Smooth muscle cell (in vitro differentiated cells): ENCODE results near the gene FOSL2. TPM values are rescaled to one million over a fixed set of nuclear protein-coding genes. Genes with fewer than 3 reads are reported as not detected.
A peak's percentile ranks its signal among the peaks of the same experiment; 100 is the strongest.

Source experiments
- DNase-seq: peaks from one replicate; lab custom pipeline; 2025; ENCODE audit not compliant: unreplicated experiment; lab: John Stamatoyannopoulos, UW
- H2AFZ ChIP-seq: fragments of 200-600 bp; sonication (generic); 2 replicates; pipeline ENCODE4 v1.6.0; 2016; ENCODE audit warnings: antibody characterized with exemption, low read depth, mild to moderate bottlenecking
- H3F3A ChIP-seq: fragments of 200-600 bp; sonication (generic); 2 replicates; pipeline ENCODE4 v1.6.0; 2017; ENCODE audit warnings: antibody characterized with exemption, low read depth
- H3K27ac ChIP-seq: fragments of 200-600 bp; sonication (generic); 2 replicates; pipeline ENCODE4 v1.5.1; 2016; ENCODE audit warnings: low read depth, mild to moderate bottlenecking
- H3K27me3 ChIP-seq: fragments of 200-600 bp; sonication (generic); 2 replicates; pipeline ENCODE4 v1.6.1; 2016; ENCODE audit warnings: low read depth, mild to moderate bottlenecking
- H3K36me3 ChIP-seq: fragments of 200-600 bp; sonication (generic); 2 replicates; pipeline ENCODE4 v1.5.1; 2016; ENCODE audit warnings: low read depth
- H3K4me1 ChIP-seq: fragments of 200-600 bp; sonication (generic); 2 replicates; pipeline ENCODE4 v1.5.1; 2016; ENCODE audit warnings: low read depth
- H3K4me2 ChIP-seq: fragments of 200-600 bp; sonication (generic); 2 replicates; pipeline ENCODE4 v1.6.0; 2016; ENCODE audit warnings: mild to moderate bottlenecking
- H3K4me3 ChIP-seq: fragments of 200-600 bp; sonication (generic); 2 replicates; pipeline ENCODE4 v1.5.1; 2016; ENCODE audit warnings: mild to moderate bottlenecking
- H3K79me2 ChIP-seq: fragments of 200-600 bp; sonication (generic); 2 replicates; pipeline ENCODE4 v1.6.0; 2016; ENCODE audit warnings: low read depth, mild to moderate bottlenecking
- H3K9ac ChIP-seq: fragments of 200-600 bp; sonication (generic); 2 replicates; pipeline ENCODE4 v1.6.0; 2016; ENCODE audit warnings: low read depth
- H3K9me3 ChIP-seq: fragments of 200-600 bp; sonication (generic); replicated peaks from 2 replicates; pipeline ENCODE4 v1.5.1; 2016; ENCODE audit warnings: low read depth
- H4K20me1 ChIP-seq: fragments of 200-600 bp; sonication (generic); 2 replicates; pipeline ENCODE4 v1.6.0; 2016; ENCODE audit warnings: low read depth
- CTCF ChIP-seq: fragments of 200-600 bp; sonication (generic); IDR thresholded peaks from 2 replicates; pipeline ENCODE4 v1.5.1; 2017; ENCODE audit warnings: borderline replicate concordance, mild to moderate bottlenecking, antibody characterized with exemption; ENCODE audit not compliant: insufficient read depth, poor library complexity, severe bottlenecking
- WGBS: methylation state at CpG from one replicate; pipeline ENCODE4 v1.1.7; 2016; ENCODE audit warnings: low lambda C conversion rate; 5-methylcytosine and 5-hydroxymethylcytosine counted together
- polyA plus RNA-seq: library from polyadenylated mRNA; unstranded; fragments of >200 nt; fragmentation: Nextera tagmentation; extraction: Ambion mirVana; gene quantifications from 2 replicates; pipeline ENCODE4 v1.2.1, GENCODE V29; 2016
- total RNA-seq: library from RNA; depleted of rRNA; stranded (reverse); fragments of >200 nt; gene quantifications from 2 replicates; pipeline ENCODE4 v1.2.3, GENCODE V29; 2014

The FOSL2 gene
- total and polyA plus RNA-seq, 2 experiments from 2014 or later = 70.8 to 106 TPM

- no peaks in the 10 kb centered on the region for H3K9me3 ChIP-seq
- no peak overlapping the region for H3K4me3 ChIP-seq
- H3K79me2 ChIP-seq = no peaks in the 10 kb centered on the region
- H3K27ac ChIP-seq = no peak overlapping the region
- TF ChIP-seq CTCF = no peak
- no peak for DNase-seq
- H3K27me3 ChIP-seq = no peaks in the 10 kb centered on the region
- H3K4me1 ChIP-seq = peaks cover 21% of the 10 kb centered on the region
- H3F3A ChIP-seq = peaks cover 8% of the 10 kb centered on the region
- no peak overlapping the region for H3K9ac ChIP-seq
- no peaks in the 10 kb centered on the region for H4K20me1 ChIP-seq
- H3K36me3 ChIP-seq = no peaks in the 10 kb centered on the region
- H2AFZ ChIP-seq = no peak overlapping the region
- 90% methylated on average over 30 of the region's 30 CpGs for WGBS
- no peak overlapping the region for H3K4me2 ChIP-seq
Observed at GRCh38 chr2:28344756-28345373, 47.8 kb upstream of the FOSL2 start.

- no peaks in the 10 kb centered on the region for H3K79me2 ChIP-seq
- H3K27ac ChIP-seq = no peak overlapping the region
- H3K9me3 ChIP-seq = no peaks in the 10 kb centered on the region
- peaks cover 8% of the 10 kb centered on the region for H3F3A ChIP-seq
- DNase-seq = no peak
- peaks cover 21% of the 10 kb centered on the region for H3K4me1 ChIP-seq
- H3K9ac ChIP-seq = no peak overlapping the region
- H4K20me1 ChIP-seq = no peaks in the 10 kb centered on the region
- TF ChIP-seq CTCF = no peak
- 88% methylated on average over 8 of the region's 8 CpGs for WGBS
- no peaks in the 10 kb centered on the region for H3K36me3 ChIP-seq
- no peaks in the 10 kb centered on the region for H3K27me3 ChIP-seq
- no peak overlapping the region for H3K4me3 ChIP-seq
- H2AFZ ChIP-seq = no peak overlapping the region
- no peak overlapping the region for H3K4me2 ChIP-seq
Observed at GRCh38 chr2:28345619-28346018, 47.0 kb upstream of the FOSL2 start.

- Histone ChIP-seq H3K4me1 (peaks cover 14% of the 10 kb centered on the region), H3F3A (peaks cover 8% of the 10 kb centered on the region), H3K9ac (no peak overlapping the region), H3K27ac (no peak overlapping the region), H4K20me1 (no peaks in the 10 kb centered on the region), H3K4me2 (no peak overlapping the region), H3K4me3 (no peak overlapping the region), H2AFZ (peak overlapping the region; percentile 23), H3K79me2 (no peaks in the 10 kb centered on the region), H3K36me3 (no peaks in the 10 kb centered on the region), H3K27me3 (no peaks in the 10 kb centered on the region), H3K9me3 (no peaks in the 10 kb centered on the region)
- DNase-seq = no peak
- no peak for TF ChIP-seq CTCF
- 8% methylated on average over 6 of the region's 6 CpGs for WGBS
Observed at GRCh38 chr2:28346587-28346986, 46.1 kb upstream of the FOSL2 start.

- no peak for DNase-seq
- Histone ChIP-seq H3K27me3 (no peaks in the 10 kb centered on the region), H3K4me3 (no peak overlapping the region), H3K4me1 (peaks cover 14% of the 10 kb centered on the region), H3K4me2 (no peak overlapping the region), H3K27ac (no peak overlapping the region), H3K9ac (no peak overlapping the region), H2AFZ (no peak overlapping the region), H3F3A (peaks cover 8% of the 10 kb centered on the region), H4K20me1 (no peaks in the 10 kb centered on the region), H3K79me2 (no peaks in the 10 kb centered on the region), H3K36me3 (no peaks in the 10 kb centered on the region), H3K9me3 (no peaks in the 10 kb centered on the region)
- no peak for TF ChIP-seq CTCF
- WGBS = 91% methylated on average over 6 of the region's 6 CpGs
Observed at GRCh38 chr2:28347193-28347592, 45.5 kb upstream of the FOSL2 start.
